ENCODE measurements around the gene TUBGCP6.

- TF ChIP-seq POLR2AphosphoS5 (IDR thresholded peaks at IDR 0.05; ENCODE audit: low read depth, low read length) (no peak), POLR2A (IDR thresholded peaks at IDR 0.05; ENCODE audit: low read depth, low read length) (no peak), SPI1 (IDR thresholded peaks at IDR 0.05; ENCODE audit: low read depth, low read length) (no peak)
Observed at GRCh38 chr22:50182176-50183081, 62.4 kb downstream of the TUBGCP6 start.
